ENCODE results near the gene AP2A2. TPM values are rescaled to one million over a fixed set of nuclear protein-coding genes. Genes with fewer than 3 reads are reported as not detected.

Gene AP2A2
- polyA plus RNA-seq, 3 donors, result 5.7 to 61.0 (median 8.2) TPM

- WGBS (ENCODE audit: insufficient coverage), result 94% methylated on average over 11 of the region's 11 CpGs
- Histone ChIP-seq H3K27me3 (ENCODE audit: control insufficient read depth in 2 of 2, insufficient read depth in 2 of 2, low read length in 2 of 2) (no peaks in the 10 kb centered on the region), H4K20me1 (ENCODE audit: insufficient read depth, low read length) (no peaks in the 10 kb centered on the region), H3K27ac (ENCODE audit: low read depth in 1 of 2, low read length in 2 of 2) (no peak overlapping the region), H3K36me3 (replicated peaks in 1 of 2; ENCODE audit: control insufficient read depth in 1 of 2, insufficient read depth in 2 of 2, low read length in 2 of 2) (peaks cover 4% of the 10 kb centered on the region in 2 donors), H3K9me3 (replicated peaks in 1 of 2; ENCODE audit: control insufficient read depth in 1 of 2, insufficient read depth in 1 of 2, low read length in 2 of 2) (no peaks in the 10 kb centered on the region), H2AFZ (ENCODE audit: insufficient read depth, low read depth, low read length, poor library complexity, severe bottlenecking) (no peak overlapping the region), H3K79me2 (ENCODE audit: insufficient read depth, low read length) (peaks cover 16% of the 10 kb centered on the region), H3K4me1 (ENCODE audit: control insufficient read depth in 1 of 2, insufficient read depth in 2 of 2, low read length in 2 of 2) (peaks cover 15 to 24% of the 10 kb centered on the region in 2 donors), H3K4me3 (replicated peaks in 1 of 3; ENCODE audit: low read depth in 2 of 3, low read length in 3 of 3) (no peak overlapping the region), H3K4me2 (replicated peaks; ENCODE audit: extremely low read depth, low read length, poor library complexity, severe bottlenecking) (no peak overlapping the region), H3K9ac (ENCODE audit: insufficient read depth, low read length, poor library complexity, severe bottlenecking) (no peak overlapping the region)
- peaks cover 6 to 10% of the 10 kb centered on the region in 2 donors for H3K36me3 Mint-ChIP-seq
- peaks cover 0 to 2% (median 0%) of the 10 kb centered on the region in 7 donors for H3K9me3 Mint-ChIP-seq
- peak overlapping the region in 1 of 7 donors; percentile 30 for H3K27ac Mint-ChIP-seq
- no peak for DNase-seq
- peaks cover 25% of the 10 kb centered on the region for H3K4me1 Mint-ChIP-seq
- H3K27me3 Mint-ChIP-seq (ENCODE audit: low read depth in 3 of 3), result peaks cover 0 to 4% (median 1%) of the 10 kb centered on the region in 3 donors
- peak overlapping the region in 1 of 2 donors; percentile 41 for H3K4me3 Mint-ChIP-seq
- intact Hi-C loops (cut with micrococcal nuclease), result no loop called here
- TF ChIP-seq CTCF (IDR thresholded peaks at IDR 0.05), result no peak
These were observed 16.3 kb upstream of the AP2A2 start for GRCh38 chr11:909406-909805.

GRCh38 chr11:910044-910588, 15.6 kb upstream of the AP2A2 start:
- Histone ChIP-seq H2AFZ (ENCODE audit: insufficient read depth, low read depth, low read length, poor library complexity, severe bottlenecking) (peak overlapping the region; percentile 94), H3K79me2 (ENCODE audit: insufficient read depth, low read length) (peaks cover 16% of the 10 kb centered on the region), H3K36me3 (replicated peaks in 1 of 2; ENCODE audit: control insufficient read depth in 1 of 2, insufficient read depth in 2 of 2, low read length in 2 of 2) (no peaks in the 10 kb centered on the region), H3K4me3 (replicated peaks in 1 of 3; ENCODE audit: low read depth in 2 of 3, low read length in 3 of 3) (peak overlapping the region; percentile 53 to 86 (median 86)), H3K9me3 (replicated peaks in 1 of 2; ENCODE audit: control insufficient read depth in 1 of 2, insufficient read depth in 1 of 2, low read length in 2 of 2) (no peaks in the 10 kb centered on the region), H3K4me2 (replicated peaks; ENCODE audit: extremely low read depth, low read length, poor library complexity, severe bottlenecking) (peak overlapping the region; percentile 85), H4K20me1 (ENCODE audit: insufficient read depth, low read length) (no peaks in the 10 kb centered on the region), H3K27me3 (ENCODE audit: control insufficient read depth in 2 of 2, insufficient read depth in 2 of 2, low read length in 2 of 2) (no peaks in the 10 kb centered on the region), H3K27ac (ENCODE audit: low read depth in 1 of 2, low read length in 2 of 2) (peak overlapping the region in 1 of 2 donors; percentile 71), H3K4me1 (ENCODE audit: control insufficient read depth in 1 of 2, insufficient read depth in 2 of 2, low read length in 2 of 2) (peaks cover 15 to 28% of the 10 kb centered on the region in 2 donors), H3K9ac (ENCODE audit: insufficient read depth, low read length, poor library complexity, severe bottlenecking) (peak overlapping the region; percentile 85)
- no peak for TF ChIP-seq CTCF (IDR thresholded peaks at IDR 0.05)
- Mint-ChIP-seq H3K4me3 (peak overlapping the region; percentile 87 to 95), H3K9me3 (peaks cover 0 to 2% (median 0%) of the 10 kb centered on the region in 7 donors), H3K27ac (peak overlapping the region in 6 of 7 donors; percentile 19 to 90 (median 64)), H3K36me3 (peaks cover 3 to 7% of the 10 kb centered on the region in 2 donors), H3K4me1 (peaks cover 28% of the 10 kb centered on the region), H3K27me3 (ENCODE audit: low read depth in 3 of 3) (peaks cover 0 to 4% (median 1%) of the 10 kb centered on the region in 3 donors)
- DNase-seq, result no peak
- intact Hi-C loops (cut with micrococcal nuclease), result no loop called here
- WGBS (ENCODE audit: insufficient coverage), result 4% methylated on average over 37 of the region's 38 CpGs

Measured in CD14-positive monocyte (primary cell).